A549 treated with Mapracorat at 1 μM for 4 hours (cell line): ENCODE measurements around the gene ZNF705A. TPM values are rescaled to one million over a fixed set of nuclear protein-coding genes. Genes with fewer than 3 reads are reported as not detected.

Experiments
- total RNA-seq: library from RNA; stranded (reverse); fragments of 200-300 nt; extraction: Qiagen RNA extraction; gene quantifications from 5 replicates; pipeline ENCODE4 v1.2.3, GENCODE V29; 2022

The ZNF705A gene
- total RNA-seq = not detected in 5 replicates

DNA sequence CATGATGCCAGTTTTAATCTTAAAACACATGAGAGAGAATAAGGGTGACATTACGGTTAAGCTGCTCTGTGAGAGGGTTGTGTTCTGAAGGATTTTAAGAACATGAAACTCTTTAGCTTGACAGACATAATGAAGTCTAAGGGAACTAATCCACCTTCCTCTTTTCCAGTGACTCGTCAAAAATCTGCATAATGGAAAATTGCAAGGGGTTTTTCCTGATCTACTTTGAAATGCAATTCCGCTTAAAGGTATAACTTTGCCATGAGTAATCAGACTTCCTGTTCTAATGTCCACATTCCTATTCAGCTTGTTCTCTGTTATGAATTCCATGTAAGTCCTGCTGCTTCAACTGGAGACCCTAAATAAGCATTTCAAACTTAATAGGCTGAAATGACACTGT lies at the start of gene ZNF705A:
TSS of gene ZNF705A (plus strand) at position 171 of the 400 bp plus-strand sequence. CDS start 15,611 bp downstream, outside the sequence.

GRCh38 chr12:8123124-8123912 lies 33.5 kb upstream of the ZNF705A start, which contains the start of gene CLEC4A:
CLEC4A (plus strand) TSS chr12:8123617; CDS start chr12:8123879, 262 bp downstream.

GRCh38 chr12:8226992-8227731 lies 70.3 kb downstream of the ZNF705A start, which contains the start of gene FAM90A1:
FAM90A1 (minus strand) TSS chr12:8227618; CDS start chr12:8224832, 2,786 bp downstream.

Other genes starting within 250 kb of the ZNF705A start
- 3.8 to 4.8 TPM (median 4.5 TPM) in 5 replicates for gene SLC2A3, start 220.8 kb upstream of the ZNF705A start, total RNA-seq
- 7.2 to 10.0 TPM (median 8.9 TPM) in 5 replicates for gene FOXJ2, start 124.3 kb upstream of the ZNF705A start, total RNA-seq
- not detected in 5 replicates for gene C3AR1, start 90.7 kb upstream of the ZNF705A start, total RNA-seq
- gene NECAP1, start 74.7 kb upstream of the ZNF705A start, total RNA-seq = 11.6 to 15.6 TPM (median 14.7 TPM) in 5 replicates
- 0.31 to 0.44 TPM in 2 of 5 replicates, not detected in the others for gene CLEC4A, start 33.4 kb upstream of the ZNF705A start, total RNA-seq
- 0.12 to 0.15 TPM (median 0.14 TPM) in 5 replicates for gene FAM90A1, start 70.6 kb downstream of the ZNF705A start, total RNA-seq